Smooth muscle cell (in vitro differentiated cells): Measurements from ENCODE around the gene ZNF732. TPM values are rescaled to one million over a fixed set of nuclear protein-coding genes. Genes with fewer than 3 reads are reported as not detected.

Experiments
- DNase-seq: peaks from one replicate; lab custom pipeline; 2025; ENCODE audit not compliant: unreplicated experiment; lab: John Stamatoyannopoulos, UW
- H2AFZ ChIP-seq: fragments of 200-600 bp; sonication (generic); 2 replicates; pipeline ENCODE4 v1.6.0; 2016; ENCODE audit warnings: antibody characterized with exemption, low read depth, mild to moderate bottlenecking
- H3F3A ChIP-seq: fragments of 200-600 bp; sonication (generic); 2 replicates; pipeline ENCODE4 v1.6.0; 2017; ENCODE audit warnings: antibody characterized with exemption, low read depth
- H3K27ac ChIP-seq: fragments of 200-600 bp; sonication (generic); 2 replicates; pipeline ENCODE4 v1.5.1; 2016; ENCODE audit warnings: low read depth, mild to moderate bottlenecking
- H3K27me3 ChIP-seq: fragments of 200-600 bp; sonication (generic); 2 replicates; pipeline ENCODE4 v1.6.1; 2016; ENCODE audit warnings: low read depth, mild to moderate bottlenecking
- H3K36me3 ChIP-seq: fragments of 200-600 bp; sonication (generic); 2 replicates; pipeline ENCODE4 v1.5.1; 2016; ENCODE audit warnings: low read depth
- H3K4me1 ChIP-seq: fragments of 200-600 bp; sonication (generic); 2 replicates; pipeline ENCODE4 v1.5.1; 2016; ENCODE audit warnings: low read depth
- H3K4me2 ChIP-seq: fragments of 200-600 bp; sonication (generic); 2 replicates; pipeline ENCODE4 v1.6.0; 2016; ENCODE audit warnings: mild to moderate bottlenecking
- H3K4me3 ChIP-seq: fragments of 200-600 bp; sonication (generic); 2 replicates; pipeline ENCODE4 v1.5.1; 2016; ENCODE audit warnings: mild to moderate bottlenecking
- H3K79me2 ChIP-seq: fragments of 200-600 bp; sonication (generic); 2 replicates; pipeline ENCODE4 v1.6.0; 2016; ENCODE audit warnings: low read depth, mild to moderate bottlenecking
- H3K9ac ChIP-seq: fragments of 200-600 bp; sonication (generic); 2 replicates; pipeline ENCODE4 v1.6.0; 2016; ENCODE audit warnings: low read depth
- H3K9me3 ChIP-seq: fragments of 200-600 bp; sonication (generic); replicated peaks from 2 replicates; pipeline ENCODE4 v1.5.1; 2016; ENCODE audit warnings: low read depth
- H4K20me1 ChIP-seq: fragments of 200-600 bp; sonication (generic); 2 replicates; pipeline ENCODE4 v1.6.0; 2016; ENCODE audit warnings: low read depth
- WGBS: methylation state at CpG from one replicate; pipeline ENCODE4 v1.1.7; 2016; ENCODE audit warnings: low lambda C conversion rate; 5-methylcytosine and 5-hydroxymethylcytosine counted together
- polyA plus RNA-seq: library from polyadenylated mRNA; unstranded; fragments of >200 nt; fragmentation: Nextera tagmentation; extraction: Ambion mirVana; gene quantifications from 2 replicates; pipeline ENCODE4 v1.2.1, GENCODE V29; 2016
- total RNA-seq: library from RNA; depleted of rRNA; stranded (reverse); fragments of >200 nt; gene quantifications from 2 replicates; pipeline ENCODE4 v1.2.3, GENCODE V29; 2014
- TF ChIP-seq, protein P1 (sequence below): fragments of 200-600 bp; sonication (generic); IDR thresholded peaks from 2 replicates; pipeline ENCODE4 v1.5.1; 2017; ENCODE audit warnings: borderline replicate concordance, mild to moderate bottlenecking, antibody characterized with exemption; ENCODE audit not compliant: insufficient read depth, poor library complexity, severe bottlenecking

ZNF732 gene
- total and polyA plus RNA-seq, 2 experiments from 2014 or later: not detected

DNA sequence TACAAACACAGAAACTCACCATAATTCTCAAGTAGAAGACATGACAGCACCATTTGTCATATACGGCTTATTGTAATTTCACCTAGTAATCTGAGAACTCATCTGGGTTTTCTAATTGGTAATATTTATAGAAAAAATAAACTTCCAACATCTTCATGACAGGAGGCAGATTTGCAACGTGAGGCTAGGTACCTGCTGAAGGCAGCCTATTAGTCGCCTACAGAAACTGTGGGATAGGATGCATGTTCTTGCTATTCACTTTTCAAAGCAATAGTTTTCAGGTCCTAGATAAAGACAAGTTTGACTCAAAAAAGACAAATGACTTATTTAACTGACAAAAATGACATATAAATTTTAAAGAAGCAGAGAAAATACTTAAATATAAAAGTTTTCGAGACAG, 2.9 kb downstream of the ZNF732 start:
- 85% methylated on average over 4 of the region's 4 CpGs for WGBS
- Histone ChIP-seq H3K79me2 (no peaks in the 10 kb centered on the region), H4K20me1 (no peaks in the 10 kb centered on the region), H3K9ac (no peak overlapping the region), H3F3A (no peaks in the 10 kb centered on the region), H3K4me1 (no peaks in the 10 kb centered on the region), H3K36me3 (no peaks in the 10 kb centered on the region), H3K4me3 (no peak overlapping the region), H2AFZ (no peak overlapping the region), H3K9me3 (peaks cover 7% of the 10 kb centered on the region), H3K27ac (no peak overlapping the region), H3K4me2 (no peak overlapping the region), H3K27me3 (no peaks in the 10 kb centered on the region)
- TF ChIP-seq, protein P1, sequence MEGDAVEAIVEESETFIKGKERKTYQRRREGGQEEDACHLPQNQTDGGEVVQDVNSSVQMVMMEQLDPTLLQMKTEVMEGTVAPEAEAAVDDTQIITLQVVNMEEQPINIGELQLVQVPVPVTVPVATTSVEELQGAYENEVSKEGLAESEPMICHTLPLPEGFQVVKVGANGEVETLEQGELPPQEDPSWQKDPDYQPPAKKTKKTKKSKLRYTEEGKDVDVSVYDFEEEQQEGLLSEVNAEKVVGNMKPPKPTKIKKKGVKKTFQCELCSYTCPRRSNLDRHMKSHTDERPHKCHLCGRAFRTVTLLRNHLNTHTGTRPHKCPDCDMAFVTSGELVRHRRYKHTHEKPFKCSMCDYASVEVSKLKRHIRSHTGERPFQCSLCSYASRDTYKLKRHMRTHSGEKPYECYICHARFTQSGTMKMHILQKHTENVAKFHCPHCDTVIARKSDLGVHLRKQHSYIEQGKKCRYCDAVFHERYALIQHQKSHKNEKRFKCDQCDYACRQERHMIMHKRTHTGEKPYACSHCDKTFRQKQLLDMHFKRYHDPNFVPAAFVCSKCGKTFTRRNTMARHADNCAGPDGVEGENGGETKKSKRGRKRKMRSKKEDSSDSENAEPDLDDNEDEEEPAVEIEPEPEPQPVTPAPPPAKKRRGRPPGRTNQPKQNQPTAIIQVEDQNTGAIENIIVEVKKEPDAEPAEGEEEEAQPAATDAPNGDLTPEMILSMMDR: no peak
- no peak for DNase-seq

DNA sequence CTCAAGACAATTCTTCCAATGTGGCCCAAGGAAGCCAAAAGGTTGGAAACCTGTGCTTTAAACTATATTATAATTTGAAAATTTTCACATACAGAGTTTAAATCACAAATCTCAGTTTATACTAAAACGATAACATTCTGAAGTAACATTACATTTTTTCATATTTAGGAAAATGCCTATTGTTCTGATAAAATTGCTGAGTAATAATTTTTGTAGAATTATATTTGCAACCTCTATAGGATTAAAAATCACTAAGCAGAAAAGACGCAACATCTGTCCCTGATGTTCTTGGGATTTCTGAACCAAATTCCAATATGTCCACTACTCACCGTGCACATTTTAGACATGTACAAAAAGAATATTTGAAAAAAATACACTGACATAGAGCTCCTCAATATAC, 10.5 kb downstream of the ZNF732 start:
- H3K79me2 ChIP-seq: no peaks in the 10 kb centered on the region
- no peaks in the 10 kb centered on the region for H3K36me3 ChIP-seq
- 83% methylated on average over 3 of the region's 3 CpGs for WGBS

DNA sequence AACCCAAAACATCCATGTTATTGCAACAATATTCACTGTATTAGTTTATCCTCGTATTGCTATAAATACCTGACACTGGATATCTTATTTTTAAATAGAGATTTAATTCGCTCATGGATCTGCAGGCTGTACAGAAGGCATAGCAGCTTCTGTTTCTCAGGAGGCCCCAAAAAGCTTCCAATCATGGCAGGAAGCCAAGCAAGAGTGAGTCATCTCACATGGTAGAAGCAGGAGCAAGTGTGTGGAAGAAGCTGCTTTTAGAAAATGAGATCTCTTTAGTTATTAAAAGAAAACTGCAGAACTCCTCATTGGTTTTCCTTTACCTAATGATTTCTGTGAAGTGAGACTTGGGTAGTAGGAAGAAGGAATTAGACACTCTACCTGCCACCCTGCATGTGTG, 16.4 kb downstream of the ZNF732 start:
- WGBS: 69% methylated on average over 2 of the region's 2 CpGs
- no peak overlapping the region for H3K9ac ChIP-seq
- no peaks in the 10 kb centered on the region for H3K36me3 ChIP-seq
- no peak overlapping the region for H3K4me3 ChIP-seq
- H4K20me1 ChIP-seq: no peaks in the 10 kb centered on the region
- H3K9me3 ChIP-seq: peaks cover 17% of the 10 kb centered on the region
- no peaks in the 10 kb centered on the region for H3K4me1 ChIP-seq
- H3K4me2 ChIP-seq: no peak overlapping the region
- no peak overlapping the region for H3K27ac ChIP-seq
- no peak for DNase-seq
- no peaks in the 10 kb centered on the region for H3K27me3 ChIP-seq
- H2AFZ ChIP-seq: no peak overlapping the region
- TF ChIP-seq, protein P1: no peak
- no peaks in the 10 kb centered on the region for H3K79me2 ChIP-seq
- H3F3A ChIP-seq: no peaks in the 10 kb centered on the region

More for the DNA sequence above, 10.5 kb downstream of the ZNF732 start:
- no peak for DNase-seq
- no peak overlapping the region for H3K4me3 ChIP-seq
- H4K20me1 ChIP-seq: no peaks in the 10 kb centered on the region
- no peak overlapping the region for H2AFZ ChIP-seq
- H3K9ac ChIP-seq: no peak overlapping the region
- H3K9me3 ChIP-seq: peaks cover 15% of the 10 kb centered on the region
- H3F3A ChIP-seq: no peaks in the 10 kb centered on the region
- H3K27ac ChIP-seq: no peak overlapping the region
- H3K4me2 ChIP-seq: no peak overlapping the region
- TF ChIP-seq, protein P1: no peak
- H3K4me1 ChIP-seq: no peaks in the 10 kb centered on the region
- H3K27me3 ChIP-seq: no peaks in the 10 kb centered on the region

DNA sequence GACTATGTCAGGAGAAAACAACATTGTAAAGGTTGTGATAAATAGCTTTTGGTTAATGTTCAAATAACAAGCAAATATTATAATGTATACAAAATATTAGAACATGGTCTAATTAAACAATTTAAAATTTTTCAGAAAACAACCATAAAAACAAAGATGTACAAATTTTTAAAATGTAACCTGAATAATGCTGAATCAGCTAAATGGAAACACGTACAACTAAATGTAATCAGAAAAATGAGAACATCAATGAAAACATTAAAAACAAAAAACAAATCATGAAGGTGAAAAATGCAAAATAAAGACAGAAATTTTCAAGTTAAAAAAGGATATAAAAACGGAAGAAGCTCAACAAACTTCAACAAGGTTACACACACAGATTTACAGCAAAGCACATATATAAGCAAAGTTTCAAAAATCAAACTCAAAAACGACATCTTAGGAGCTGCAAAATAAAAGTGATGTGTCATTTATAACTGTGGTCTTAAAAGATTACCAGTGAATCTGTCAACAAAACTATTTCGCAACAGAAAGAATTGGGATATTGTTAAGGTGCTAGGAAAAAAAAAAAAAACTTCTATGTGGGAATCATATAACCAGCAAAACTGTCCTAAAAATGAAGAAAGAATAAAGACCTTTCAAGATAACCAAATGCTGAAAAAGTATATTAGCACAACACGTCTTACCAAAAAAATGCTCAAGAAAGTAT, 31.8 kb downstream of the ZNF732 start:
- no peaks in the 10 kb centered on the region for H3K27me3 ChIP-seq
- H3F3A ChIP-seq: no peaks in the 10 kb centered on the region
- DNase-seq: no peak
- H3K27ac ChIP-seq: no peak overlapping the region
- H3K4me2 ChIP-seq: no peak overlapping the region
- 70% methylated on average over 5 of the region's 5 CpGs for WGBS
- no peaks in the 10 kb centered on the region for H3K4me1 ChIP-seq
- H3K4me3 ChIP-seq: no peak overlapping the region
- TF ChIP-seq, protein P1: no peak
- no peaks in the 10 kb centered on the region for H4K20me1 ChIP-seq
- no peak overlapping the region for H3K9ac ChIP-seq
- H2AFZ ChIP-seq: no peak overlapping the region
- H3K79me2 ChIP-seq: no peaks in the 10 kb centered on the region
- H3K9me3 ChIP-seq: peaks cover 56% of the 10 kb centered on the region
- no peaks in the 10 kb centered on the region for H3K36me3 ChIP-seq
